ENCODE measurements around the gene BOLA3.

DNA sequence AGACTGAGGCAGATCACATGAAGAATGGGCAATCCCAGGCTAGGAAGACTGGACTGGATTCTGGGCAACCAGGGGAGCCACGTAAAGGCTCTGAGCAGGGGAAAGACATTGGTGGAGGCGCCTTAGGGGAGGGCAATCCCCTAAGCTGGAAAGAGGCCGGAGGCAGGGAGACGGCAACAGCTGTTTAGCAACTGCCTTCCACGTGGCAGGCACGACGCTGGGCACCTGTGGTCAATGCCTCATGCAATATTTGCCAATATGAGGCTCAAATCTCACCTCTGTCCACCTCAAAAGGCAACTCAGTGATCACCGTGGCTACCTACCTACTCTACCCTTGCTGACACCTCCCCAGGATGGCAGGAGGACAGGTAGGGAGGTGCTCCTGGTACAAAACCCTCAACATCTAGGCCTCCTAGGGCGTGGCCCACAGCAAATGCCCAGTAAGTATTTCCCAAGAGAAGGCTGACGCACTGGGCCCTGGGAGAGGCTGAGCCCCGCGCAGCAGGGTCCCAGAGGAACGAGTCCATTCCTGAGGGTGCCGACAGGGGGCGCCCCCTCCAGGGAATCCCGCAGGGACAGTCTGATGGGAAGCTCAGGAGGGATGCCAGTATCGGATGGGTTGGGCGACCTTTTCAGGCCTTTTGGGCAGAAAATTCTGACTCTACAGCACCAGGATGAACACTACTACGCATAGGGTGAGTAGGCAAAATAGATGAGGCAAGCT lies 8.9 kb downstream of the BOLA3 start:
- TF ChIP-seq, protein P1, sequence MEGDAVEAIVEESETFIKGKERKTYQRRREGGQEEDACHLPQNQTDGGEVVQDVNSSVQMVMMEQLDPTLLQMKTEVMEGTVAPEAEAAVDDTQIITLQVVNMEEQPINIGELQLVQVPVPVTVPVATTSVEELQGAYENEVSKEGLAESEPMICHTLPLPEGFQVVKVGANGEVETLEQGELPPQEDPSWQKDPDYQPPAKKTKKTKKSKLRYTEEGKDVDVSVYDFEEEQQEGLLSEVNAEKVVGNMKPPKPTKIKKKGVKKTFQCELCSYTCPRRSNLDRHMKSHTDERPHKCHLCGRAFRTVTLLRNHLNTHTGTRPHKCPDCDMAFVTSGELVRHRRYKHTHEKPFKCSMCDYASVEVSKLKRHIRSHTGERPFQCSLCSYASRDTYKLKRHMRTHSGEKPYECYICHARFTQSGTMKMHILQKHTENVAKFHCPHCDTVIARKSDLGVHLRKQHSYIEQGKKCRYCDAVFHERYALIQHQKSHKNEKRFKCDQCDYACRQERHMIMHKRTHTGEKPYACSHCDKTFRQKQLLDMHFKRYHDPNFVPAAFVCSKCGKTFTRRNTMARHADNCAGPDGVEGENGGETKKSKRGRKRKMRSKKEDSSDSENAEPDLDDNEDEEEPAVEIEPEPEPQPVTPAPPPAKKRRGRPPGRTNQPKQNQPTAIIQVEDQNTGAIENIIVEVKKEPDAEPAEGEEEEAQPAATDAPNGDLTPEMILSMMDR (conservative IDR thresholded peaks at IDR 0.05 in 1 of 2, IDR thresholded peaks at IDR 0.05 in 1 of 2; ENCODE audit: low read depth in 1 of 2, low read length in 2 of 2), result no peak
- TF ChIP-seq EZH2 (IDR thresholded peaks at IDR 0.05; ENCODE audit: low read length, missing control alignments), result no peak

Data from fibroblast of lung (primary cell).